Vagina (tissue), 2 donors: ENCODE measurements around the gene APBB2.

Experiments used
- POLR2A ChIP-seq, 2 donors: fragments of 450-650 bp; IDR thresholded peaks; one replicate each; pipeline ENCODE4 v1.6.1; 2017; ENCODE audit warnings: antibody characterized with exemption in 2 of 2, mild to moderate bottlenecking in 2 of 2, moderate library complexity in 2 of 2
- TF ChIP-seq, protein P1 (sequence below), 3 experiments: fragments of 450-650 bp in 2 of 3; fragments of 200-600 bp in 1 of 3; sonication (generic) in 1 of 3; IDR thresholded peaks; one replicate each; pipeline ENCODE4 v1.5.1; 2017 to 2019; ENCODE audit warnings: antibody characterized with exemption in 3 of 3, mild to moderate bottlenecking in 2 of 3, moderate library complexity in 2 of 3

GRCh38 chr4:41132055-41132683 lies 82.2 kb downstream of the APBB2 start:
- TF ChIP-seq, protein P1, sequence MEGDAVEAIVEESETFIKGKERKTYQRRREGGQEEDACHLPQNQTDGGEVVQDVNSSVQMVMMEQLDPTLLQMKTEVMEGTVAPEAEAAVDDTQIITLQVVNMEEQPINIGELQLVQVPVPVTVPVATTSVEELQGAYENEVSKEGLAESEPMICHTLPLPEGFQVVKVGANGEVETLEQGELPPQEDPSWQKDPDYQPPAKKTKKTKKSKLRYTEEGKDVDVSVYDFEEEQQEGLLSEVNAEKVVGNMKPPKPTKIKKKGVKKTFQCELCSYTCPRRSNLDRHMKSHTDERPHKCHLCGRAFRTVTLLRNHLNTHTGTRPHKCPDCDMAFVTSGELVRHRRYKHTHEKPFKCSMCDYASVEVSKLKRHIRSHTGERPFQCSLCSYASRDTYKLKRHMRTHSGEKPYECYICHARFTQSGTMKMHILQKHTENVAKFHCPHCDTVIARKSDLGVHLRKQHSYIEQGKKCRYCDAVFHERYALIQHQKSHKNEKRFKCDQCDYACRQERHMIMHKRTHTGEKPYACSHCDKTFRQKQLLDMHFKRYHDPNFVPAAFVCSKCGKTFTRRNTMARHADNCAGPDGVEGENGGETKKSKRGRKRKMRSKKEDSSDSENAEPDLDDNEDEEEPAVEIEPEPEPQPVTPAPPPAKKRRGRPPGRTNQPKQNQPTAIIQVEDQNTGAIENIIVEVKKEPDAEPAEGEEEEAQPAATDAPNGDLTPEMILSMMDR (IDR thresholded peaks at IDR 0.05), result no peak
- no peak for TF ChIP-seq POLR2A (IDR thresholded peaks at IDR 0.05)
